GM18873 (cell line): Measurements from ENCODE around the gene SNRNP48.

Experiments
- ATAC-seq: cut with Tn5 transposase; IDR thresholded peaks from one replicate; pipeline ENCODE4 v1.9.1; 2021; ENCODE audit warnings: mild to moderate bottlenecking, moderate library complexity, moderate number of reproducible peaks; ENCODE audit not compliant: unreplicated experiment, low FRiP score

The SNRNP48 gene

DNA sequence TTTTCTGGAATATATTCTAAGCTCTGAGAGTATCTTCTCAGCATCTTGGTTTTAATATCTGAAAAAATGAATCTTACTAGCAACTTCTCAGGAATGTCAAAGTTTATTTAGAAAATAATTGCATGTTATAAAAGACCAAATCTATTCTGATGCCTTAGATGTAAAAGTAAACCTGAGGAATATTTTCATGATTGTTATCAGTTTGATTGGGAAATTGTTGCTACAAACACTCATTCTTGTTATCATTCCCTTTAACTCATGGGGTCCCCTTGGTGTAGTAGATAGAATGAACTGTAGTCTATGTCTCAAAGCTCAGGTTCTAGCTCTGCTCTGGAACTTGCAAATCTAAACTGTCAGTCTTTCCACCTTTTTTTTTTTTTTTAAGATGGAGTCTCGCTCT lies 50.0 kb downstream of the SNRNP48 start:
- ATAC-seq: no peak

DNA sequence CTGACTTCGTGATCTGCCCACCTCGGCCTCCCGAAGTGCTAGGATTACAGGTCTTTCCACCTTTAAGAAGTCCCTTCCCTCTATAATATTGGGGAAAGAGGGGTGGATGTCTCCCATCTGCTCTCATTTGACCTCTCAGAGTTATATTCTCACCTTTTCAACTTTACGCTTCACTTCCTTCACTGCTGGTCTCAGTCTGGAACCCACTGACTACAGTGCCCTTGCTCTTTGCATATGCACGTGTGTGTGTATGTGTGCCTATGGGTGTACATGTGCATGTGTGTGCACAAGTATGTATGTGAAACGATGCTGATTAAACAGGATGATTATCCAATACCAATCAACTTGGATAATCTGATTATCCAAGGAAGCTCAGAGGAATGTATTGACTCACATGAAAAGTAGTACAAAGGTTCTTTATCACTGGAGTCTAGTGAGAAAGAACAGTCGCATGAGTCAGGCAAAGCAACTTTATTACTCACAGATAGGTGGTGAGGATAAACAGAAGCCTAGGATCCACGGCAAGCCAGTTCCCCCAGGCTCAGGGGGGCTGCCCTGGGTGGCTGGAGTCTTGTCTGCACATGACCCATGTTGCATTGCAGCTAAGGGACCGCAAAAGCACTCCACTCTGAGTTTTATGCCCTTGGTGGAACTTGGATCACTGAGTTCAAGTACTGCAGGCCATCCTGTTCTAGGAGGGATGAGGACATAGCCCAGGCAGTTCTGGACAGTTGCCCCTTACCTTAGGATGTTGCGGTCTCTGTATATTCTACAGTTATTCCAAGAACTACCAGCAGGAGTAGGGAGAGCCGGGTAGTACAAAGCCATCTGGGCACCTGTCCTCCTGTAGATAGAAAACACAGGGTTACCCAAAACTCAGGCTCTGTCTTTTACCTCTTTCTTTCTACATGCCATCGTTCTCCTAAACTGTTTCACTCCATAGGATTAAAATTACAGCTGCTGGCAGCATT lies 50.9 kb downstream of the SNRNP48 start:
- no peak for ATAC-seq

DNA sequence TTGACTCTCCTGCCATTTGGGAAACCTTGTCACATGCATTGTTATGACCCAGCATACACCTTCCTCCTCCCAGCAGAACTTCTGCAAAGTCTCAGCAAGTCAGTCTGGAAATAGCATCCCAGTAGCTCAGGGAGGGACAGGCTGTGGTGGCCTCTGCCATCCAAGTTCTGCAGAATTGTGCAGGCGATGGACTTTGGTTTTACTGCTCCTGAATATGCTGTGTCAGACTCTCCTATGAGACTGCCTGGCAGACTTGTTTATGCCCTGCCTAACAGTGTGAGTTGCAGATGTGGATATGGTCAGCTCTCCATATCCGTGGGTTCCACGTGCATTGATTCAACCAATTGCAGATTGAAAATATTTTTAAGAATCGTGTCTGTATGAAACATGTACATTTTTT lies 52.8 kb downstream of the SNRNP48 start:
- no peak for ATAC-seq

DNA sequence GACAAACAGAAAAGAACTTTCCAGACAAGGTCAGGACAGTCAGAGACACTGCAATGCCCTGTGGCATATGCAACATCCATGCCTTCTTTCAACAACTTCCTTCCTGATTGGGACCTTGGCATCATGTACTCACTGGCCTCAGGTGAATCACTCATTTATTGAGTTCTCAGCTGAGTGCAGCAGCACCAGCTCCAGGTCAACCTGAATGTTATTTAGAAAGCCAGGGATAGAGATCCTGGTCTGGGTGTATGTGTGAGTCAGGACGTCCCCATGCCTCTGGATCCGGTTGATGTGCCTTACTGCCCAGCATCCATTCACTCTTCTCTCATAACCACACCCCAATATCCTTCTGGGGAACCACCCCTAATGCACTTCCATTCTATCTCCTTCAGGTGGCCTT lies 54.4 kb downstream of the SNRNP48 start:
- ATAC-seq: no peak

GRCh38 chr6:7646394-7646793 lies 56.4 kb downstream of the SNRNP48 start:
- ATAC-seq: no peak

GRCh38 chr6:7647504-7647903 lies 57.5 kb downstream of the SNRNP48 start:
- ATAC-seq: no peak

- no peak for ATAC-seq
Observed at GRCh38 chr6:7649037-7649810, 59.2 kb downstream of the SNRNP48 start.

- ATAC-seq: no peak
Observed at GRCh38 chr6:7650878-7651277, 60.9 kb downstream of the SNRNP48 start.

GRCh38 chr6:7652957-7653356 lies 63.0 kb downstream of the SNRNP48 start:
- ATAC-seq: no peak

- ATAC-seq: no peak
Observed at GRCh38 chr6:7656355-7656754, 66.4 kb downstream of the SNRNP48 start.

DNA sequence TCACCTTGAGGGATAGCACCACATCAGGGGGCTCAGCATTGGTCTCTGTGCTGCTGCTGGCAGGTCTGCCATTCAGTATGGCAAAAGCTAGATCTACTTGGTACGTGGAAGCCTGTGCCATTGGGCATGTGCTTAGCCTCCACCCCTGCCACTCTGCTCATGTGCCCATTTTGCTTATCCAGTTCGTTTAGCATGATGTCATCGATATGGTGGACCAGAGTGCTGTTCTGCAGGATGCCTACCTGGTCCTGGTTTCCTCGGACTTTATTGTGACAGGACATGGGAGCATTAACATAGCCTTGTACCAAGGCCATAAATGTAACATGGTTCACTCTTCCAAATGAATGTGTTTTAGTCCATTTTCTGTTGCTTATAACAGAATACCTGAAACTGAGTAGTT lies 68.5 kb downstream of the SNRNP48 start:
- ATAC-seq: no peak

DNA sequence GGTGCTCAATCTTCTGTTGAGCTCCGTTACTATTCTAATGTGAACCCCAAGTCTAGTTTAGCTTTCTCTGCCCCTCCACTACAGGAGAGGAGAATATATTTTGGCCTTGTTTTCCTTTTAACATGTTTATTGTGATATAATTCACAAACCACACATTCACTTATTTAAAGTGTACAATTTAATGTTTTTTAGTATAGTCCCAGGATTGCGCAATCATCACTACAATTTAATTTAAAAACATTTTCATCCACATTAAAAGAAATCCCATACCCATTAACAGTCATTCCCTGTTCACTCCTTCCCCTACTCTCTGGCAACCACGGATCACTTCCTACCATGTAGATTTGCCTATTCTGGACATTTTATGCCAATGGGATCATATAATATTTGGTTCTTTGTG lies 71.4 kb downstream of the SNRNP48 start:
- no peak for ATAC-seq
